Measurements from ENCODE around the gene UBIAD1.

UBIAD1 gene

DNA sequence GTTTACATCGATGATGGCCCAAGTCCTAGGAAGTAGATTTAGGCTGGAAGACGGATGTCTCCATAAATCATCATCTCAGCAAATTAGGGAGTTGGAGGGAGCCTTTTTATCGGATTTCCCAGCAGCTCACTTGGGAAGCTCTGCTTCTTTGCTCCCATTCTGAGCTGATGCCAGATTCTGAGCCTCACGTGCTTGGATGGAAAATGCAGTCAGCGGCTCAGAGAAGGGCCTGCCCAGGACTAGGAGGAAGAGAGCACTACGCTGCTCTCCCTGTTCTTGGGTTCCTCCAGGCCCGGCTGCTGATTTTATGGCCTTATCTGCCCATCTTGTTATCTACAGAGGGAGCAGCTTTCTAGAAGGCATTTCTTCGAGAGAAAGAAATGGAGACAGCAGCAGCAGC is 42.0 kb downstream of the UBIAD1 start:
- no peak for DNase-seq

GRCh38 chr1:11316701-11317100 is 43.7 kb downstream of the UBIAD1 start:
- DNase-seq, result no peak

DNA sequence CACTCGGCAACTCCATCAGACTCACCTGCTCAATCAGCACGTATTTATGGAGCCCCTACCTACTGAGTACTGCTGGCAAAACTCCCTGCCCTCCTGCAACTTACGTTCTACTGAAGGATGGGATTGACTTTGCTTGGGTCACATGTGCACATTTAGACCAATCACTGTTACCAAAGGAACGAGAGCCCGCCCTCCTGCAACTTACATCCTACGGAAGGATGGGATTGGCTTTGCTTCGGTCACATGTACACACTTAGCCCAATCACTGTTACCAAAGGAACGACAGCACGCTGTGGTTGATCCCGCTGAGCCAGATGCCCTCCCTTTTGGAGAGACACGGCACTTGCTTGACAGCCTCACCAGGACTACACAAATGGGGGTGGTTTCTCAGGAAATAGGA is 46.0 kb downstream of the UBIAD1 start:
- no peak for DNase-seq

GRCh38 chr1:11320153-11320936 is 47.3 kb downstream of the UBIAD1 start:
- DNase-seq, result no peak

GRCh38 chr1:11321656-11322491 is 48.9 kb downstream of the UBIAD1 start:
- DNase-seq, result no peak

DNA sequence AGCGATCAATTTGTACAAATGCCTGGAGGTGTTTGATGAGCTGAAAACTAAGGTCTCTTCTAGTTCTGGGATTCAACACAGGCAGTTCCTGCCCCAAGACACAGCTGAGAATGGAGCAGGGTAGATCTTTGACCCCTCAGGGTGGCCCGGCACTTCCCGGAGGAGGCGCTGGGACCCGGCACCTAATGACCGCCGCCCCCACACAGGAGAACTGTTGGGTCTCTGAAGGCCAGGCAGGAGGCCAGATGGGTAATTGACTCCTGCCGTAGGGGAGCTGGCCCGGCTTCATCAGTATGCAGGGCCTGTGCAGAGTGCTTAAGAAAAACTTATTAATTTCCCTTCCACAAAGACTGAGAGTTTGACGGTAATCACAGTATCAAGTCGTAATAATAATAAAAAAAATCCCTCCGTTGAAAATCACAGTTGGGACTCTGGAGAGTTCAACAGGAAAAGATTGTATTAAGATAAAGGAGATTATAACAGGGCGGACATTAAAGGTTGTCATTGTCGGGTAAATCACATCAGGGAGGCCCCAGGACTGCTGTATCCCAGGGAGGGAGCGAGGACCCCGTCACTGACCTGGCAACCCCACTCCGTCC is 51.7 kb downstream of the UBIAD1 start:
- DNase-seq, result no peak

DNA sequence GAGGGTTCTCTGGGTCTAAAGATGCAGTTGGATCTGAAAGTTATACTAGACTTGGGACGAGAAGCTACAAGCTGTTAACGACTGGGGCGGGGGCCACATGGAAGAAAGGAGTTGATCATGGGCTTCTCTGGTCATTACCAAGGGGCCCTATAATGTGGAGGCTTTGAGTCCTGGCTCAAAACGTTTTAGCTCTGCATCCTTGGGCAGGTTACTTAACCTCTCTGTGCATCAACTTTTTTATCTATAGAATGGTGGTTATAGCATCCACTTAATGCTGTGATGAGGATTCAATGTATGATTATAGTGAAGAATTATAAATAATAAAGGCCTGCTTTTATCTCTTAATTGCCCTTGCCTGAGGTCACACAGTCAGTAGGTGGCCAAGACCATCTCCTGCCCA is 53.1 kb downstream of the UBIAD1 start:
- no peak for DNase-seq

DNA sequence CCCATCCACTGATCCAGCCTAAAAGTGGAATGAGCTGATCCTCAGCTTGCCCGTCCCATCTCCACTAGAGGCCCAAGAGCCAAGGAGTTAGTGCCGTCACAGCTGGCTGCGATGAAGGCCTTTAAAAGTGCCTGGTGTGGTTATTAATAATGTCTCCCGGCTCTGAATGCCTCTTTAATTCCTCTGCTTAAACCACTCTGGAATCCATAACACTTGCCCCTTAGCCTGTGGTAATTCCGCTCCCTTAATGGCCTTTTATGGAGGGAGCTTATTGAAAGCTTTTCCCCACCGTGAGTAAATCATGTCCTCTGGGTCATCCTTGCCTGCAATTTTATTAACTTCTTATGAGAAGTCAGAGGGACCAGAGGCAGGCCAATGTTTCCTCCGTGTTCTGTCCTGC is 55.4 kb downstream of the UBIAD1 start:
- no peak for DNase-seq

DNA sequence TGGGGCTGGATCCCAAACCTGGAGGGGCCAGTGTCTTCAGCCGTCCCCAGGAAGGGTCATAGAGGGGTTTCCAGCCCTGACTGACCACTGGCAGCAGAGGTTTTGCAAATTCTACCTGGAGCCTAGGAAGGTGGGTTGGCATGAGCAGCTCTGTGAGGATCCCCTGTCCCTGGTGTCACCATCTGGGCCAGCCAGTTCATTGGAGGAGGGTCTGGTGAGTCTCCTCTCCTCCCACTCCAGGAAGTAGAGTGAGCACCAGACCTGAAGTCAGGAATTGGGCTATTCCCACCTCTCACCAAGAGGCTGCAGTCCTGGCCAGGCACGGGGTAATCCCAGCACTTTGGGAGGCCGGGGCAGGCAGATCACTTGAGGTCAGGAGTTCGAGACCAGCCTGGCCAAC is 57.4 kb downstream of the UBIAD1 start:
- DNase-seq, result no peak

- DNase-seq, result no peak
These were observed 58.3 kb downstream of the UBIAD1 start for GRCh38 chr1:11331036-11331944.

DNA sequence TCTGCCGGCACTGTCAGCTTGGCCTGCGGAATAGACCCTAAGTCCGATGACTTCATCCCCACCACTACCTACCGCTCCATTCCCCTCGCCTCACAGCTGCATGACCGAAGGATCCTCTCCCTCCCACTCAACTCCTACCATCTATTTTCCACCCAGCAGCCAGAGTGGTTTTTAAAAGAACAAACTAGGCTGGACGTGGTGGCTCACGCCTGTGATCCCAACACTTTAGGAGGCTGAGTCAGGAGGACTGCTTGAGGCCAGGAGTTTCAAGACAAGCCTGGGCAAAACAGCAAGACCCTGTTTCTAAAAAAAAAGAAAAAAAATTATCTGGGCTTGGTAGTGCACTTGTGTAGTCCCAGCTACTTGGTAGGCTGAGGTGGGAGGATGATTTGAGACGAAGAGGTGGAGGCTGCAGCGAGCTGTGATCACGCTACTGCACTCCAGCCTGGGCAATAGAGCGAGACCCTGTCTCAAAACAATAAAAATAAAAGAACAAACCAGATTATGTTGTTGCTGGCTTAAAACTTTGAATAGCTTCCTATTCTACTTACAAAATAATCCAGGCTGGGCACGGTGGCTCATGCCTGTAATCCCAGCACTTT is 59.0 kb downstream of the UBIAD1 start:
- DNase-seq, result no peak

- DNase-seq, result no peak
These were observed 60.6 kb downstream of the UBIAD1 start for GRCh38 chr1:11333631-11334030.

DNA sequence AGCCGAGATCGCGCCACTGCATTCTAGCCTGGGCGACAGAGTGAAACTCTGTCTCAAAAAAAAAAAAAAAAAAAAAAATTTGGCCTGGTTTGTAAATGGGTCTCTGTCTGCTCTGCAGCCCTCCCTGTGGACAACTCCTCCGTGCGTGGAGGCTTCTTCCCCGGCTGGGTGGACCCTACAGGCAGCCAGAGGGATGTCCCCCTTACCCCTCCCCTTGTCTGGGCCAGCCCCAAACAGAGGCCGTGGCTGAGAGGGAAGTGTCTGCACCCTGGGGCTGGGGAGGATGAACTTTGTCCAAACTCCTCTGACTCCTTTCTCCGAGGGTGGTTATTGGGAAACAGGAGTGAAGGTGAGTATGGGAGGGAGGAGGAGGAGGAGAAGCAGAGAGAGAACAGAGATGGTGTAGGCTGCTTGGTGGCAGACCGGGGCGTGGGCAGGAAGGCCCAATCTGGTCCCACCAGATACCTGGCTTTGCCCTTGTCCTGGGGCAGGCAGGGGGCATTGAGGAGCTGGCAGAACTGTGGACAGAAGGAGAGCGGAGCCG is 61.3 kb downstream of the UBIAD1 start:
- DNase-seq, result no peak

- no peak for DNase-seq
These were observed 61.8 kb downstream of the UBIAD1 start for GRCh38 chr1:11334821-11335220.

DNA sequence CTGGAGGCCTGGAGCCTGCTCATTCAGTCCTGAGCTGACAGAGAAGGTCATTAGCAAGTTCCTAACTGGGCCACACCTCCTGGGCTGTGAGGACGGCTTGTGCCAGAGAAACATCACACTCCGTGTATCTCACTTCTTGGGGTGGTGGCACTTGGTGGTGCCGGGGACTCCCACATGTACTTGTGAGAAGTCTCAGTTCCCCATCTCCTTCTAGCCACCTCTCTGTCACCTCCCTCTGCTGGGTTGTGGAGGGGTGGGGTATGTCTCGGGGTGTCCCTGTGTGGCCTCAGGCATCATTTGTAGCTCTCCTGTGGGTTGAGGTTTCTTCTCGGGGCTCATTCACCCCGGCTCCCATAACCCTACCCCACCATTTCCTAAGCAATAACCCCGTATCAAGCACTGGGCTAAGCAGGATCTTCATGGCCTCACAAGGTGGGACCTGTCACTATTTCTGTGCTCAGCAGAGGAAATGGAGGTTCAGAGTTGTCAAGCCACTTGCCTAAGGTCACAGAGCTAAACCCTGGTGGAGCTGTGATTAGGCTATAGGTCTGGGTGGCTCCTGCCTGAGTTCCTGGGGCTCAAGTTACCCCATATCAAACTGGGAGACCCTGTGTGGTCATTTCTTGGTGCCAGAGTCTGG is 62.5 kb downstream of the UBIAD1 start:
- DNase-seq, result no peak

DNA sequence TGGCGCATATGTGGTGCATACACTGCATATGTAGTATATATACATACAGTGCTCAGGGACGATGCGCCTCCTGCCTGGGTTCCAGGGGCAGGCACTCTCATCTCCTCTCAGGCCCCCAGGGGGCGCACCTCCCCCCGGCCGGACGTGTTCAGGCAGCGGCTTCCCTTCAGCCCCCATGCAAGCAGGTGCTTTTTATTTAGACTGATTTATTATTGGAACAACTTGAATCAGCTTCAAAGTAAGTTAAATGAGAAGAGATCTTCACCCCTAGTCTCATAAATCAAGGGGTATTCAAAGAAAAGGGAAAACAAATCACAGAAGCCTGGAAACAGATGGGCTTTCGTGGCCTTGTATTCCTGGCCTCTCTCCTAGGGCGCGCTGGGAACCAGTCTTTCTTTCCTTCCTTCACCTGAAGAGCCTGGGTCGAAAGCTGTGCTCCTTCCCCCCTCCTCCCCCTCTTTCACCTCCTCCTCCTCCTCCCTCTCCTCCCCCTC is 64.6 kb downstream of the UBIAD1 start:
- no peak for DNase-seq

Data from NCI-H2107 (cell line).